A673 (cell line): ENCODE results near the gene TRPM3. TPM values are rescaled to one million over a fixed set of nuclear protein-coding genes. Genes with fewer than 3 reads are reported as not detected.

Experiments
- BruUV-seq: library from RNA; stranded (reverse); fragments of 400-500 nt; replicated peaks from 2 replicates; lab custom pipeline; 2021; lab: Mats Ljungman, UMichigan
- CTCF ChIA-PET: fragments of 300-600 bp; sonication (Branson Sonifier 250); formaldehyde crosslinking; loops from one replicate; lab custom pipeline; 2022; ENCODE audit warnings: antibody characterized with exemption; lab: Charles Lee
- POLR2A ChIA-PET: fragments of 300-600 bp; sonication (Branson Sonifier 250); formaldehyde crosslinking; loops from one replicate; lab custom pipeline; 2022; ENCODE audit warnings: antibody characterized with exemption; ENCODE audit not compliant: low non-redundant PET; lab: Charles Lee
- DNase-seq: peaks from one replicate; pipeline ENCODE4 v3.0.0-alpha.2; 2015; ENCODE audit warnings: low spot score
- H3K27ac ChIP-seq: fragments of 200-600 bp; sonication (generic); 2 replicates; pipeline ENCODE4 v1.5.1; 2016; ENCODE audit warnings: mixed run types, low read depth, mild to moderate bottlenecking, mixed read lengths, antibody characterized with exemption, low read length; ENCODE audit not compliant: poor library complexity, severe bottlenecking
- H3K27me3 ChIP-seq: fragments of 200-600 bp; sonication (generic); replicated peaks from 2 replicates; pipeline ENCODE4 v1.6.1; 2017; ENCODE audit warnings: mixed run types, low read depth, mild to moderate bottlenecking, mixed read lengths, antibody characterized with exemption, low read length; ENCODE audit not compliant: insufficient read depth, poor library complexity
- H3K36me3 ChIP-seq: fragments of 200-600 bp; sonication (generic); 2 replicates; pipeline ENCODE4 v1.6.1; 2016; ENCODE audit warnings: mixed run types, mild to moderate bottlenecking, mixed read lengths, antibody characterized with exemption, low read length; ENCODE audit not compliant: insufficient read depth, poor library complexity, severe bottlenecking
- H3K4me1 ChIP-seq: fragments of 200-600 bp; sonication (generic); 2 replicates; pipeline ENCODE4 v1.6.1; 2017; ENCODE audit warnings: mixed run types, mild to moderate bottlenecking, mixed read lengths, antibody characterized with exemption, low read length; ENCODE audit not compliant: insufficient read depth, poor library complexity, severe bottlenecking
- H3K4me3 ChIP-seq: fragments of 200-600 bp; sonication (generic); 2 replicates; pipeline ENCODE4 v1.5.1; 2016; ENCODE audit warnings: low read depth, mixed run types, mild to moderate bottlenecking, mixed read lengths, low read length; ENCODE audit not compliant: poor library complexity, severe bottlenecking
- H3K9me3 ChIP-seq: fragments of 200-600 bp; sonication (generic); 2 replicates; pipeline ENCODE4 v1.6.1; 2016; ENCODE audit warnings: mixed run types, low read depth, mild to moderate bottlenecking, mixed read lengths, antibody characterized with exemption, low read length; ENCODE audit not compliant: poor library complexity, severe bottlenecking
- EZH2 ChIP-seq: fragments of 200-600 bp; sonication (generic); IDR thresholded peaks from 2 replicates; pipeline ENCODE4 v1.6.1; 2017; ENCODE audit warnings: borderline replicate concordance, low read depth, mild to moderate bottlenecking, mixed read lengths, antibody characterized with exemption, low read length; ENCODE audit not compliant: poor library complexity, severe bottlenecking
- intact Hi-C: fragments of 100-400 bp; cut with micrococcal nuclease; formaldehyde crosslinking; loops from one replicate; pipeline ENCODE4 v1.10.0; 2022; ENCODE audit not compliant: unreplicated experiment
- total RNA-seq: library from RNA; stranded (reverse); gene quantifications from 2 replicates; pipeline ENCODE4 v1.2.3, GENCODE V29; 2021
- TF ChIP-seq, protein P1 (sequence below): fragments of 300-800, 200-600 bp; sonication (generic); conservative IDR thresholded peaks from 2 replicates; pipeline ENCODE4 v1.5.1; 2017; ENCODE audit warnings: low read depth, mild to moderate bottlenecking, antibody characterized with exemption, low read length, moderate library complexity, mixed read lengths

Gene TRPM3
- total RNA-seq, 1 experiment from 2014 or later, result not detected

DNA sequence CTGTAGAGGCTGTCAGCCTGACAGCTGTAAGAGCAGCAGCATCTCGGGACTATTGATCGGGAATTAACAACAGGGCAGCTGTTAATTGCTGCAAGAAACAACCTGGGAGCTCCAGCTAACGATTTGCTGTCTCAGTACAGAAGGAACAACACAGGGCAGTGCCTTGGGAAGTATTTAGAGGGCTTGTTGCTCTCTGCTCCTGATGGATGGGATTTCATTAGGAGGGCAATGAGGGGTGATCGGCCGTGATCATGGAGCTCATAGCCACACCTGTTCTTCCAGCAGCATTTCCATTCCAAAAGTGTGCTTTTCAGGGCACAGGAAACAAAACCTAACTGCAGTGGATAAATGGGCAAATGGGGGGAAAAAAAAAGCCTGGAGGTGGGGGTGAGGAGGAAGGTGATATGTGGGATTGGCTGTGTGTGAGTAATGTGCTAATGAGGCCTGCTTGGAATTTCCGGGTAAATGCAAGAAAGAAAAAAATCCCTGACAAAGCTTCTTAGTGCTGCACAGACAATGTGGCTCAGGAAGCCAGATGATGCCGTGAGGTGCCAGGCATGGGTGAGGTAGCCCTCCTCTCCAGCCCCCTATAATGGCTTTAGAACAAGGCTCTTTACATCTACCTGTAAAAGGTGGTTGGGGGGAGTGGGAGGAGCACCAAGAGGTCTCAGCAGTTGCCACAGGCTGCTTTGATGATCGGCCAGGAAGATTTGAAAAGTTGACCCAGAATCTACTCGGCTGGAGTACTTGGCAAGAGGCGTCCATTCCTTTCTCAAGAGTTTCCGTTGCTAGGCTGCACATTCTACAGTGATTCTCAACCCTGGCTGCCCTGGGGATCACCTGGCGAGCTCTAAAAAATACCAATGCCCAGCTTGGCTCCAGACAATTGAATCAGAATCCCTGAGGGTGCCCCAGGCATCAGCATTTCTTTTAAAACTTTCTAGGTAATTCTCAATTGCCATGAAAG, 567.4 kb downstream of the TRPM3 start:
- intact Hi-C loops, result no loop called here
- DNase-seq, result peak; percentile 21
- Histone ChIP-seq H3K4me3 (no peak overlapping the region), H3K9me3 (no peaks in the 10 kb centered on the region), H3K4me1 (no peaks in the 10 kb centered on the region), H3K27ac (no peak overlapping the region), H3K27me3 (no peaks in the 10 kb centered on the region), H3K36me3 (no peaks in the 10 kb centered on the region)
- no TSS peak for BruUV-seq
- POLR2A ChIA-PET, result interaction anchor here (0.6 kb wide), 1 partner anchor 134 kb away, joined by 4 read pairs; no protein-coding TSS in a partner anchor
- no peak for TF ChIP-seq EZH2
- CTCF ChIA-PET, result no interaction called here

DNA sequence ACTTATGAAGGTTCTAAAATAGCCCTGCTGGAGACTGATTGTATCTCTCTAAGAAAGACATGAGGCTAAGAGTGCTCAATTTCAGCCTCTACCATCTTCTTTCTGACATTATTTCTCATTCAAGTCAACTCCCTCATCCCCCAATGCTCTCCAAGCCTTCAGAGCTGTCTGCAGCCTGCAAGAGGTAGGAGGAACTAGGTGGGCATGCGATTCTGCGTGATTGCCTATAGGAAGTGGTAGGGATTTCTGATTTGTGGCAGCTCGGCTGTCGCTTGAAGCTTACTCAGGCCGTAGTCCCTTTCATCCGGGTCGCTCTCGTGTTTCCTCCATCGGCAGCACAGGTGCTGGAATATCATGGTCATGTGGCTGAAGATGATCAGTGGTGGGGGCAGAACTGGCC, 568.9 kb downstream of the TRPM3 start:
- Histone ChIP-seq H3K27ac (no peak overlapping the region), H3K27me3 (no peaks in the 10 kb centered on the region), H3K4me3 (no peak overlapping the region), H3K36me3 (no peaks in the 10 kb centered on the region), H3K9me3 (no peaks in the 10 kb centered on the region), H3K4me1 (no peaks in the 10 kb centered on the region)
- POLR2A ChIA-PET, result no interaction called here
- intact Hi-C loops, result no loop called here
- BruUV-seq, result no TSS peak
- no peak for DNase-seq
- no peak for TF ChIP-seq EZH2
- TF ChIP-seq, protein P1, sequence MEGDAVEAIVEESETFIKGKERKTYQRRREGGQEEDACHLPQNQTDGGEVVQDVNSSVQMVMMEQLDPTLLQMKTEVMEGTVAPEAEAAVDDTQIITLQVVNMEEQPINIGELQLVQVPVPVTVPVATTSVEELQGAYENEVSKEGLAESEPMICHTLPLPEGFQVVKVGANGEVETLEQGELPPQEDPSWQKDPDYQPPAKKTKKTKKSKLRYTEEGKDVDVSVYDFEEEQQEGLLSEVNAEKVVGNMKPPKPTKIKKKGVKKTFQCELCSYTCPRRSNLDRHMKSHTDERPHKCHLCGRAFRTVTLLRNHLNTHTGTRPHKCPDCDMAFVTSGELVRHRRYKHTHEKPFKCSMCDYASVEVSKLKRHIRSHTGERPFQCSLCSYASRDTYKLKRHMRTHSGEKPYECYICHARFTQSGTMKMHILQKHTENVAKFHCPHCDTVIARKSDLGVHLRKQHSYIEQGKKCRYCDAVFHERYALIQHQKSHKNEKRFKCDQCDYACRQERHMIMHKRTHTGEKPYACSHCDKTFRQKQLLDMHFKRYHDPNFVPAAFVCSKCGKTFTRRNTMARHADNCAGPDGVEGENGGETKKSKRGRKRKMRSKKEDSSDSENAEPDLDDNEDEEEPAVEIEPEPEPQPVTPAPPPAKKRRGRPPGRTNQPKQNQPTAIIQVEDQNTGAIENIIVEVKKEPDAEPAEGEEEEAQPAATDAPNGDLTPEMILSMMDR, result no peak
- CTCF ChIA-PET, result no interaction called here

DNA sequence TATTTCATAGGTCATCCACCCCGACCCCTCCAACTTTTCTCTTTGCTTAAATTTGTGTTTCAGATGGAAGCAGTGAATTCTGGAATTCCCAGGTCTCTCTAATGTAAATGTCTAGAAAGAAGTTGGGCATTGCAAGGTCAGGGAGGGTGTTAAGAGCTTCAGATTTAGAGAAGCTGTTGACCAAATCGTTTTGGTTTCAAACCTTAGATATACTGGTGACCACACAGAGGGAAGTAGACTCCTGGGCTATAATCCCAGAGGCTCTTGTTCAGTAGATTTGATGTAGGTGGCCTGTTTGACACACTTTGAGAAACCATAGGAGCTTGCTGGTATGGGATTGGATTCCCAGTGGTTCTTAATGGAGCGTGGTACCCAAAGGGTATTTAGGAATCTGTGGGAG, 569.6 kb downstream of the TRPM3 start:
- ChIA-PET POLR2A (no interaction called here), CTCF (no interaction called here)
- intact Hi-C loops, result no loop called here
- TF ChIP-seq, protein P1, result no peak
- TF ChIP-seq EZH2, result no peak
- Histone ChIP-seq H3K4me1 (no peaks in the 10 kb centered on the region), H3K36me3 (no peaks in the 10 kb centered on the region), H3K27ac (no peak overlapping the region), H3K4me3 (no peak overlapping the region), H3K27me3 (no peaks in the 10 kb centered on the region), H3K9me3 (no peaks in the 10 kb centered on the region)
- no TSS peak for BruUV-seq
- no peak for DNase-seq
